AG04450 (cell line): ENCODE results near the gene SLC6A5. TPM values are rescaled to one million over a fixed set of nuclear protein-coding genes. Genes with fewer than 3 reads are reported as not detected.

Experiments used
- CTCF ChIA-PET: fragments of 300-600, 350-600 bp; formaldehyde crosslinking; extraction: SDS; loops from one replicate; lab custom pipeline; 2022; ENCODE audit warnings: antibody characterized with exemption, inconsistent platforms; lab: Charles Lee
- POLR2A ChIA-PET: fragments of 350-600 bp; formaldehyde crosslinking; extraction: SDS; loops from one replicate; lab custom pipeline; 2021; ENCODE audit warnings: antibody characterized with exemption, inconsistent platforms; lab: Yijun Ruan, JAX
- DNase-seq: peaks from one replicate; pipeline ENCODE4 v3.0.0-alpha.2; 2011; ENCODE audit warnings: low read depth, low spot score
- H3K27ac ChIP-seq: one replicate; pipeline ENCODE4 v1.5.1; 2012; ENCODE audit warnings: low read depth, low read length, control low read depth
- H3K27me3 ChIP-seq: one replicate; pipeline ENCODE4 v1.6.0; 2012; ENCODE audit warnings: low read length; ENCODE audit not compliant: control insufficient read depth, insufficient read depth
- H3K4me3 ChIP-seq: 2 replicates; pipeline ENCODE4 v1.5.1; 2011; ENCODE audit warnings: mild to moderate bottlenecking, low read depth, low read length, control low read depth
- H3K9me3 ChIP-seq: 2 replicates; pipeline ENCODE4 v1.5.1; 2012; ENCODE audit warnings: low read length; ENCODE audit not compliant: control insufficient read depth, insufficient read depth
- polyA plus RNA-seq: library from polyadenylated mRNA; depleted of rRNA; stranded (reverse); fragments of >200 nt; gene quantifications from 2 replicates; pipeline ENCODE4 v1.2.3, GENCODE V29; 2011
- TF ChIP-seq, protein P1 (sequence below): IDR thresholded peaks from 2 replicates; pipeline ENCODE4 v1.5.1; 2011; ENCODE audit warnings: low read depth, low read length, control low read depth, inconsistent platforms

SLC6A5 gene
- polyA plus RNA-seq, 1 experiment: not detected

DNA sequence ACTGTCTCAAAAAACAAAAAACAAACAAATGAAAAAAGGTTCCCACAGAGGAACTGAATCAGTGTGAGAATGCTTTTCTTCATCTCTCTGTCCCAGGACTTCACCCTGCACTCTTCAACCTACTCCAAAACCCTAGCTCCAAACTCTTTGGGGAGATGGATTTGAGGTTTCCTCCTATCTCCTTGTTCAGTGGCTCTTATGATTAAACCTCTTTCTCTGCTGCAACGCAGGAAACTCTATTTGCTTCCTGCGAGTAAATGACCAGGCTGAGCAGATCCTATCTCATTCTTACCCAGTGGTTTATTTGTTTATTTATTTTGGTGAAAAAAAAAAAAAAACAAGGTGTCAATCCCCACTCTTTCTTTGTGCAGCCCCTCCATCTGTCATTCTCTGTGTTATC is 12.0 kb downstream of the SLC6A5 start:
- POLR2A ChIA-PET: no interaction called here
- Histone ChIP-seq H3K9me3 (no peaks in the 10 kb centered on the region), H3K4me3 (no peak overlapping the region), H3K27me3 (peaks cover 16% of the 10 kb centered on the region), H3K27ac (no peak overlapping the region)
- CTCF ChIA-PET: interaction anchor here (1.9 to 4.3 kb wide), 3 partner anchors 213 to 483 kb away, joined by 4 to 94 read pairs (median 44); no protein-coding TSS in a partner anchor
- TF ChIP-seq, protein P1, sequence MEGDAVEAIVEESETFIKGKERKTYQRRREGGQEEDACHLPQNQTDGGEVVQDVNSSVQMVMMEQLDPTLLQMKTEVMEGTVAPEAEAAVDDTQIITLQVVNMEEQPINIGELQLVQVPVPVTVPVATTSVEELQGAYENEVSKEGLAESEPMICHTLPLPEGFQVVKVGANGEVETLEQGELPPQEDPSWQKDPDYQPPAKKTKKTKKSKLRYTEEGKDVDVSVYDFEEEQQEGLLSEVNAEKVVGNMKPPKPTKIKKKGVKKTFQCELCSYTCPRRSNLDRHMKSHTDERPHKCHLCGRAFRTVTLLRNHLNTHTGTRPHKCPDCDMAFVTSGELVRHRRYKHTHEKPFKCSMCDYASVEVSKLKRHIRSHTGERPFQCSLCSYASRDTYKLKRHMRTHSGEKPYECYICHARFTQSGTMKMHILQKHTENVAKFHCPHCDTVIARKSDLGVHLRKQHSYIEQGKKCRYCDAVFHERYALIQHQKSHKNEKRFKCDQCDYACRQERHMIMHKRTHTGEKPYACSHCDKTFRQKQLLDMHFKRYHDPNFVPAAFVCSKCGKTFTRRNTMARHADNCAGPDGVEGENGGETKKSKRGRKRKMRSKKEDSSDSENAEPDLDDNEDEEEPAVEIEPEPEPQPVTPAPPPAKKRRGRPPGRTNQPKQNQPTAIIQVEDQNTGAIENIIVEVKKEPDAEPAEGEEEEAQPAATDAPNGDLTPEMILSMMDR: no peak
- no peak for DNase-seq

- no peaks in the 10 kb centered on the region for H3K9me3 ChIP-seq
- peaks cover 13% of the 10 kb centered on the region for H3K27me3 ChIP-seq
- H3K27ac ChIP-seq: no peak overlapping the region
- no peak overlapping the region for H3K4me3 ChIP-seq
- no peak for DNase-seq
- POLR2A ChIA-PET: no interaction called here
- CTCF ChIA-PET: interaction anchor here (4.3 kb wide), 1 partner anchor 213 kb away, joined by 94 read pairs; no protein-coding TSS in a partner anchor
- TF ChIP-seq, protein P1: no peak
Measured at GRCh38 chr11:20611892-20612291, 12.5 kb downstream of the SLC6A5 start.

GRCh38 chr11:20612416-20612815 is 13.0 kb downstream of the SLC6A5 start:
- CTCF ChIA-PET: interaction anchor here (4.3 kb wide), 1 partner anchor 214 kb away, joined by 94 read pairs; no protein-coding TSS in a partner anchor
- Histone ChIP-seq H3K9me3 (no peaks in the 10 kb centered on the region), H3K27ac (no peak overlapping the region), H3K4me3 (no peak overlapping the region), H3K27me3 (peaks cover 8% of the 10 kb centered on the region)
- POLR2A ChIA-PET: no interaction called here
- TF ChIP-seq, protein P1: no peak
- no peak for DNase-seq

- Histone ChIP-seq H3K27me3 (no peaks in the 10 kb centered on the region), H3K27ac (no peak overlapping the region), H3K9me3 (no peaks in the 10 kb centered on the region), H3K4me3 (no peak overlapping the region)
- TF ChIP-seq, protein P1: no peak
- DNase-seq: no peak
- ChIA-PET CTCF (no interaction called here), POLR2A (no interaction called here)
Measured at GRCh38 chr11:20616920-20617319, 17.5 kb downstream of the SLC6A5 start.

DNA sequence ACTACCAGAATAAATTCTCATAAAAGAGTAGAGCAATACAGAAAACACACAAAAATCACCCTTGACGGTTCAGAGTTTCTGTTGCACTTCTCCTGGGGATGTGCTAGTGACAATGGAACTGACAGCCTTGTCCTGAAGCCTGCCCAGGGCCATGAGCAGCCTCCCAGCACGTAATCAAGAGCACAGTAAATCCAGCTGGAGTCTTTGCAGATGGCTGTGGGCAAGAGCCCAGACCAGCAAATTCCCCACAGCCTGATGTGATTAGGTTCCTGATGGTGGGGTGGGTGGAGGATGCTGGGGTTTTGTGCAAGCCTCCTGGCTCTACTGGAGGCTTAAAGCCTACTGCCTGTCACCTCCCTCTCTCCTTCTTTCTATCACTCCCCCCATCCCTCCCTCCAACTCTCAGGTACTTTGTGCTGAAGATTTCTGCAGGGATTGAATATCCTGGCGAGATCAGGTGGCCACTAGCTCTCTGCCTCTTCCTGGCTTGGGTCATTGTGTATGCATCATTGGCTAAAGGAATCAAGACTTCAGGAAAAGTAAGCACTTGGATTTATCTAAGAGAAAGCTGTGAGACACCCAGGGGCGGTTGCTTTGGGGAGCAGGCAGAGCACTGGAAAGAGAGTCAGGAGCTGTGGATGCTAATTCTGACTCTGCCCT is 18.1 kb downstream of the SLC6A5 start:
- TF ChIP-seq, protein P1: no peak
- ChIA-PET POLR2A (no interaction called here), CTCF (no interaction called here)
- Histone ChIP-seq H3K9me3 (no peaks in the 10 kb centered on the region), H3K27me3 (no peaks in the 10 kb centered on the region), H3K27ac (no peak overlapping the region), H3K4me3 (no peak overlapping the region)
- no peak for DNase-seq
